HG02610 (cell line): ENCODE measurements around the gene PRDM5.

ENCODE experiments used
- ATAC-seq: cut with Tn5 transposase; IDR thresholded peaks from one replicate; pipeline ENCODE4 v1.9.1; 2021; ENCODE audit warnings: mild to moderate bottlenecking, moderate library complexity; ENCODE audit not compliant: unreplicated experiment

PRDM5 gene

DNA sequence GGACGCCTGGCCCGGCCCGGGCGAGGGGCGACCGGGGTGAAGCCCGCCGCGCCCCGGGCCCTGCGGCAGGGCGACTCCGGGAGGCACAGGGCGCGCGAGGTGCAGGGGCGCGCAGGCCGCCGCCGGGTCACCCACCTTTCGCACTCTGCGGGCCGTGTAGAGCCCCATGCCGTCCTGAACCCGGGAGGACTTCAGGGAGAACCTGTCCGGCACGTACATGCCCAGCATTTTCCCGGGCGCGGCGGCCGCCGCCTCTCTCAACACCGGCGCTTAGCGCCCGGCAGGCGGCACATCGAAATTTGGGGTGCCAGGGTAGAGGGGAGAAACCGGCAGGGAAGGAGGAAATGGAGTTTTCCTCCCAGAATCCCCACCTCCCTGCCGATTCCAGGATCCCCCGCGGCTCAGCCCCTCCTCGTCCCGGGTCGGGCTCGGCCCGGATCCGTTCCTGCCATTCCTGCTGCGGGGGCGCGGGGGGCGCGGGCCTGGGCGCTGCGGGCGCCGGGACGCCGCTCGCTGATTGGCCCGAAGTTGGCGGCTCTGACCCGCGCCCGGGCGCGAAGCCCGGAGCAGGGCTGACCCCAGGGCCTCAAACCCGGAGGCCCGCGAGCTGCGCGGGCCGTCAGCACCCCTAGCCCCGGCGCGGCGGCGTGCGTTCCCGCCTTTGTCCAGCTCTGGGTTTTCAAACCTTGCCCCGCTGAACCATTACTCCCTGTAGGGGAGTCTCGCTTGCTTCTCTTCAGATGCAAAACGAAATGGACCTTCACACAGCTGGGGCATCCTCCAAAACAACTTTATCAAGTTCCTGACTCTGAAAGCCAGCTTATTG lies at the start of gene PRDM5:
PRDM5 (minus strand) TSS at position 346 of the 826 bp plus-strand sequence; CDS start at position 228, 118 bp downstream.
- peak; percentile 33 for ATAC-seq

DNA sequence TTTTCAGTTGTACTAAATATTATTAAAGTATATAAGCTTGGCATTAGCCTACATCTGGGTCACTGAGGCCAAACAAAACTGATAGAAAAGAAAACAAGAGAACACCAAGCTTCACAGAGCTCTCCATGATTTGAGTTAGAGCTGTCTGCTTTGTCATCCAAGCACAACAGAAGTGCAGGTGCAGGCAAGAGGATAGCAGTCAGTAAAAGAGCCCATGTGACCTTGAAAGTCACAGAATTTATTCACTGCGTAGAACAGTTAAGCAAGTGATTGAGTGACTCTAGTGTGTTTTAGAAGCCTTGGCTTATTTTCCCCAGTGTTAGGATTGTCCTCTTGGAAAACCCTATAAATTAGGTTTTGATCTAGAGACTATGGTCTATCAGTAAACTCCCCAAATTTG lies 49.4 kb upstream of the PRDM5 start:
- ATAC-seq, result no peak

DNA sequence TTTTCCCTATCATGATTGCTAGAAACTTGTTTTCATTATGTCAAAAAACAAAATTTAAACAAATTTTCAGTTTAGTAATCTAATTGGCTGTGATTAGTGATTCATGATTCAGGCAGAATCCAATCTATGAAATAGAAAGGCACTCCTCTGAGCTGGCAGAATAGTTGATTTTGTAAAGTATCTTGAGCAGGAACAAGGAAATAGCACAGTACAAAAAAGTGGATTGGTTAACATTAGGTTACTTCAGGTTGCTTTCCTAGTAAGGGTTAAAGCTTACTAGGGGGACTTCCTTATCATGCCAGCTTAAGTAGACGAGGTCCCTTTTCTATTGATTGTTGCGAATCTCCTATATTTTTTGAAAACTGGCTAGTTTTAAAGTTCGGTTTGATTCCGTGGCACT lies 43.4 kb upstream of the PRDM5 start:
- no peak for ATAC-seq

DNA sequence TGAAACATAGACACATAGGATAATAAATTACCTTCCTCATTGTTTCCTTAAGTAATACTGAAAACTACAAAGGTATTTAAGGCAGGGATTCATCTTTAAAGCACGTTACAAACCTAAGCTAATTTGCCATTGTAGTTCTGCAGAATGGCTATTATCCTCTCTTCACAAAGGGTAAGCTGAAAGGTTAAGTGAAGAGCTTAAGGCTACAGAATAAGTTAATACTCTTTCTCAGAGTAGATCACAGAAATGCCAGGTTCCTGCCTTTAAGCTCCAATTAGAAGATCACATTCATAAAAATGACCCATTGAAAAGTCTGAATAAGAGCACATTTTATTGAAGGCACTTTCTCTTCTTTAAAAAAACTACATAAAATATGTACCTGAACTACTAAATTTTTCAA lies 42.1 kb upstream of the PRDM5 start:
- no peak for ATAC-seq

DNA sequence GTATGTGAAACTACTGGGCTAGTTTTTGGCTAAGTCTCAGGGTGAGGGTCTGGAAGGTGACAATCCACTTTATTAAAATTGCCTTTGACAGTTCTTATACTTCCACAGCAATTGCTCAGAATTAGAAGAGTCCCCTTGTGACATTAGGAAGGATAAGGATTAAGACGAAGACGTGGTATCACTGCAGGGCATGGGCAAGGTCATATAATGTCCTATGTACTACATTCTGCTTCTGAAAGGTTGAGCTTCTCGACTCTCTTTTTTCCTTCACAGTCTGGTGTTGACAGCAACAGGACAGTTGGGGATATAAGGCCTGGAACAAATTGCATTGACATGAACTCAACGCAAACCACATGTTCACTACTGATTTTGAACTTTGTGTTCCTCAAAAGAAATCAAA lies 40.9 kb upstream of the PRDM5 start:
- no peak for ATAC-seq

DNA sequence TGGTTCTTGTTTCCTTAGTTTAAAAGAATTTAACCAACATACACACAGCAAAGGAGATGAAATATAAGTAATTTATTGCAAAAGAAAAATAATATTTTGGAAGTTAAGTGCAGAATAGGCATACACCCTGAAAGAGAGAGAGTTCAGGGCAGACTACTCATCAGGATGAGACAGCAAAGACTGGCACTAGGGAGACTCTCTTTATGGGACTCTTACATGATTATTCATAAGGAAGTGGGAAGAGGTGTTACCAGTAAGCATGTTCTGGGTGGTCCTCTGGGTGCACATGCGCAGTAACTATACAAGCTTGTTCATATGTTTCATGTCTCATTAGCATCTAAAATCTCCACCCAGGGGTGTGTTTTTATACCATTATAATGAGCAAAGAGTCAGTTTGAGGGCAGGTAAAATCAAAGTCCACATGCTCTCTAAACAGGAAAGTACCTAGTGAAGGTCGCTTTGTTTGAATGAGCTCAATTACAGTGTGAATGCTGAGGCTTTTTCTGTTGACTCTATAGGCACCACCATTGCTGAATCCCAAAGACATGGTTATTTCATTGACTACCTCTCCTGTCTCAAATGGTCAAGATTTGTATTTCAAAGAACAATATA lies 38.2 kb upstream of the PRDM5 start:
- no peak for ATAC-seq

DNA sequence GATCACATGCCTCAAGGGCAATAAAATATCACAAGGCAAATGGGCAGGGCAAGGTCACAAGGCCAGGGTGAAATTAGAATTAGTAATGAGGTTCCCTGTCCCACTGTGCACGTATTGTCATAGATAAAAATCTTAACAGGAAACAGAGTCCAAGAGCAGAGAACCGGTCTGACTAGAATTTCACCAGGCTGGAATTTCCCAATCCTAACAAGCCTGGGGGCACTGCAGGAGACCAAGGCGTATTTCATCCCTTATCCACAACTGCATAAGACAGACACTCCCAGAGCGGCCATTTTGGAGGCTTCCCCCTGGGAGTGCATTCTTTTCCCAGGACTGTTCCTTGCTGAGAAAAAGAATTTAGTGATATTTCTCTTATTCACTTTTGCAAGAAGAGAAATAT lies 25.9 kb upstream of the PRDM5 start:
- no peak for ATAC-seq

DNA sequence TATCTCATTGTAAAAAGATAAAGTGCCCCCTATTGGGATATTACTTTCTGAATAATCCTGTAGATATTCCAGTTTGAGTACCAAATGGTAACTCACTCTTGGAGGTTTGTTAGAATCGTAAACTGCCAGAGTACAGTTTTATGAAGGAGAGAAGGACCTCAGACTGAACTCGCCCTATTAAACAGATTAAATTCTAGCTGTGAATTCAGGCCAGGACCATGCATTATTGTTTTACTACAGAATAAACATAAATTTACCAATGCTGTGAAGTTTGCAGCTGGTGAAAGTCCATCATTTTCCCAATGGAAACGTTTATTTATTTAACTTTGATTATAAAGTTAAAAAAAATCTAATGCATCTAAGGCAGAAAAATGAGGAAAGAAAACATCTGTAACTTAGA lies 20.2 kb upstream of the PRDM5 start:
- no peak for ATAC-seq

DNA sequence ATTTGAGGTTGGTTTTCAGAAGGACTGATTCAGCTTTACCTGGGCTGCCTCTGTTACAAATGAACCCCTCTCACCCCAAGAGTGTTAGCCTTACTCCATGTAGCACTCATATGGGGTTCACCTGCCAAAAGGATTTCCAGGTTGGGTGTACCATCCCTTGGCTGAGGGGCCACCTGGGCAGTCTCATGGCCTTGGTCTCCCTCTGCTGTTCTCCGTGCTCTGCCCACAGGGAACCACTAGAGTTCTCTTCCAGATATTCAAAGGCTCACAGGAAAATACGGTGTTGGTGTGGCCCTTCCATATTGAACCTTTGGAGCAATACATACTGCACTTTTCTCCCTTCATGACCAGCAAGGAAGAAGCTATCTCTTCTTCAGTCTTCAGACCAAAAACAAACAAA lies 18.0 kb upstream of the PRDM5 start:
- ATAC-seq, result no peak

DNA sequence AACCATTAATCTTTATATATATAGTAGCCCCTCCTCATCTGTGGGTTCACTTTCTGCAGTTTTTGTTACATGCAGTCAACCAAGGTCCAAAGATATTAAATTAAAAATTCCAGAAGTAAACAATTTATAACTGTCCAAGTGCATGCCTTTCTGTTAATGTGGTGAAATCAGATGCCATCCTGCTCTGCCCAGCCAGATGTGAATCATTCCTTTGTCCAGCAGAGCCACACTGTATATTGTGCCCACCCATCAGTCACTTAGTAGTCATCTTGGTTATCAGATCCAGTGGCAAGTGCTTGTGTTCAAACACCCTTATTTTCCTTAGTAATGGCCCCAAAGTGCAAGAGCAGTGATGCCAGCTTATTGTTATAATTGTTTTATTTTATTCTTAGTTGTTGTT lies 17.2 kb upstream of the PRDM5 start:
- ATAC-seq, result no peak

DNA sequence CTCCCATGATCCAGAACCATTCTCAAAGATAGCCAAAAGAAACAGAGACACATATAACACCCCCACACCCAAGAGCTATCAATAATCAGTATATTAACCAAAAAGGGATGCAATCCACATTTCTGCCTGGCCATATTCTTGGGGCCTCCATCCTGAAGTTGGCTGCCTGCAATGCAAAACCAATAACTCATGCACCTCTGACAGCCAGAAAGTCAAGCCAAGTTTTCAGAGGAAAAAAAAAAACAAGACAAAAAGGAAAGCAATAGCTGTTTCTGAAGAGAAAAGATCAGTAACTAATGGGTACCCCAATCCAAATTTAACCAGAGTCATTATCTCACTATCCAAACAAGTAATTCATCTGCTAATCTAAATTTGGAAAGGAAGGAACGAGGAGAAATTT lies 7.3 kb upstream of the PRDM5 start:
- no peak for ATAC-seq

DNA sequence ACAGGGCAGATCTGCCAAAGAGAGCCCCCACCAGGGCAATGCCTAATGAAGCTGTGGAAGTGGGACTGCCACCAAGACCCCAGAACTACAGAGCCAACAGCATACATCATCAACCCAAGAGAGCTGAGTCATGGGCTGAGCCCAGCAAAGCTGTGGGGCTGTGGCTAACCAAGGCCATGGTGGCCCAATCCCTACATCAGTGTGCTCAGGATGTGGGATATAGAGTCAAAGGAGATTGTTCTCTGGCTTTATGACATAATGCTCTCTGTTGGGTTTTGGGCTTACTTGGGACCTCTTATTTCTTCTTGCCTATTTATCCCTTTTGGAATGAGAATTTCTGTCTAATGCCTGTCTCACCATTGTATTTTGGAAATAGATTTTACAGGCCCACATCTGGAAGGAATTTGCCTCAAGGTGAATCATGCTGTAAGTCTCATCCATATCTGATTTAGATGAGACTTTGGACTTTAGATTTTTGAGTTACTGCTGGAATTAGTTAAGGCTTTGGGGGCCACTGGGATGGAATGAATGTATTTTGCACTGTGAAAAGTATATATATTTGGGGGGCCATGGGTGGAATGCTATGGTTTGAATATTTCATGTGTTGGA lies 5.4 kb upstream of the PRDM5 start:
- ATAC-seq, result no peak

DNA sequence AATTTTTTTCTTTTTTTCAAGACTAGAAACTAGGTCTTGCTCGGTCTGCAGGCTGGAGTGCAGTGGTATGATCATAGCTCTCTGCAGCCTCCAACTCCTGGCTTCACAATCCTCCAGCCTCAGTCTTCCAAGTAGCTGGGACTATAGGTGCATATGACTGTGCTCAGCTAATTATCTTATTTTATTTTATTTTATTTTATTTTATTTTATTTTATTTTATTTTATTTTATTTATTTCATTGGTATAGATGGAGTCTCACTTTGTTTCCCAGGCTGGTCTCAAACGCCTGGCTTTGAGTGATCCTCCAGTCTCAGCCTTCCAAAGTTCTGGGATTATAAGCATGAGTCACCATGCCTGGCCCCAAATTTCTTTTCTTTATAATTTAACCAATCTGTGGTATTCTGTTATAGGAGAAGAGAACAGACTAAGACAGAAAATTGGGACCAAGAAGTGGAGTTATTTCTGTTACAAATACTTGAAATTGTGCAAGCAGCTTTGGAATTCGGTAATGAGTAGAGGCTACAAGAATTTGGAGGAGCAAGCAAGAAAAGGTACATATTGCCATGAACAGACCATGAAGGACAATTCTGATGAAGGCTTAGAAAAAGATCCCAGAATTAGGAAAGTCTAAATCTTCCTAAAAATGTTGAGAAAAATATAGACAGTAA lies 4.0 kb upstream of the PRDM5 start:
- no peak for ATAC-seq

DNA sequence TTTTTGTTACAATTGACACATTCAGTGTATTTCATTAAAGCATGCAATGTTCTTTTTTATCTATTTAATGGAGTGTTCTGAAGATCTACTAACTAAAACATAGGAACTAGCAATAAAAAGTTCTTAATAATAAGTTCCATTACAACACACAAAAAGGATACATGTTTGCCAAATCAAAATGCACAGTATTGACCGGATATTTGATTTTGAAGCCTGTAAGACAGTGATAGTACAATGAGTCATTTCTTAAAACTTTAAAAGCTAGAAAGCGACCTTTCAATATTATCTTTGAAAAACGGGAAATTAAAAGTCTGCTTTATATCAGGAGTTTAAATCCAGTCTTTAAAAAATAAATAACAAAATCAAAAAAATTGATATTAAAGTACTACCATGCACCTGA lies 2.4 kb upstream of the PRDM5 start:
- no peak for ATAC-seq

DNA sequence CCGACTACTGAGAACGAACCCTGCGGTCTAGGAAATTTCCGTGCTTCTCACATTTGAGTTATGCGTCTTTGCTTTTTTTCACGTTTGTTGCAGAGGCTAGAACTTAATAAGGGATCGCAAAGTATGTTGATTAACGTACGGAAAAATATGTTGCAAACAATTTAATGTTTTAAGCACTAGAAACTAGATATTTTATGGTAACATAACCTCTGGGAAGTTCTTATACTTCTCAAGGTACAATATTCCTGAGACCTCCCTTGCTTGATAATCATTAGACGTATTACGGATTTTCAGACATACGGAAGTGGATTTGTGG lies 639 bp upstream of the PRDM5 start:
- peak; percentile 7 for ATAC-seq

DNA sequence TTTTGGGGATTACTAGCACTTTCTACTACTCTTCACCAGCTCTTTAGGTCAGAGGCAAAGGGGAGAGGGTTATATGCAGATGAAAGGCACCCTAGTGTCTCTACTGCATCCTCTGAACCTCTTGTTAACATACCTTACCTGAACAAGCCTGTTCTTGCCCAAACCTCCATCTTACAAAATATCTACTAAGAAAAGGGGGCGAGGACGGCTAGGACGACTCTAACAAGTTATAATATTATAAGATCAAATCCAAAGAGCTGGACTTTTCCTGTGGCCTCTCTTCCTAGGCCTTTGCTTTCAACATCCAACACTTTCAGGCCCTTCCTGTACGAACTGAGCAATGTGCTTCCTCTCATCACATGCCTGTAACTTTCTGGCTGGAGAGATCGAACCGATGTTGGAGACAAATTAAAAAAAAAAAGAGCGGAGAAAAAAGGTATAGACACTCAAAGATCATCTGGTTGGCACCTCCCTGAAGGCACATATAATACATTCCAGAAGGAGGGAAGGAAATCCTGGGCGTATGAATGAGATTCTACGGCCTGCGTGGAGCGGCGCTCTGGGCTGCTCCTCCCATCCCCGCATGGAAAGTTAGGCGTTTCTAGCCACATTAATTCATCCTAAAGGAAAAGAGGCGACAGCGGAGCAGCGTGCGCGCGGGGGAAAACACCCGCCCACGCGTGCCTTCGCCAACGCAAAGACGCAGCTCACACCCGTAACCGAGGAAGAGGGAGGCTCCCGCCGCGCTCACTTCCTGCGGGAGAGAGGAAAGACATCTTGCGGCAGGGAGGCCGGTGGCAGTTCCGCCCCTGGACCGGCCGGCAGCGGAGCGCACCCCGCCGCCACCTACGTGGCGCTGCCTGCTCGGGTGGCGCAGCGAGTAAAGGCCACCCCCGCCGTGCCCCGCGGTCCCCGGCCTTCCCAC lies 808 bp downstream of the PRDM5 start:
- ATAC-seq, result peak; percentile 35

DNA sequence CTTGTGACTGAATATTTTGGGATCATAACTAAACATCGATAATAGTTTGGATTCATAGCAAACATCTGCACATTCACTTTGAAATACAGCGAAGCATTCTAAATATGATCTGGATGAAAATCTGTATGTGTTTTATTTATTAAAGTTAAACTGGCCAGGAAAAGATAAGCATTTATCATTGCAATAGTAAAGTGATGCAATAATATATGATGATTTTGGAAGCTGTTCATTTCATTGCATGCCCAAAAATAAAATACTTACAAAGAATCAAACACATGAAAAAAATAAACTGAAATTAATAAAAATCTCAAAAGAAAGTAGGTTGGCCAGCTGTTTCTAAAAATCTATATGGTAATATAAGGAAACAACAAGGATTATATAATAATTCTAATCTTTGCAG lies 1.9 kb downstream of the PRDM5 start:
- no peak for ATAC-seq

DNA sequence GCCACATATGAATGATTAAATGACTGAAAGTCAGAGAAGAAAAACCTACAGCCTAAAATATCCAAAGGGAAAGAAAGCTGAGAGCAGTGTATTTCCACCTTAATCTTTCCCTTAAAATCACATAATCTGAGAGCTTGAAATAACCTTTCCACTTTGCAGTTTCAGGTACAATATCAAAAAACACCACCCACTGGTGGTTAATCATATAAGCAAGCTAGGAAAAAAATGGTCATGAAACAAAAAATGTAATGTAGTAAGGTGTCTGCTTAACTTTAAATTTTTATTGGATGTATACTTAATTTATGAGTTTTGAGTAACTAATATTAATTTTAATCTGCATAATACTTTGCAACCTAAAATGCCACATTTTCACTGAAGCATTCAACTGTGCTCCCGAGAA lies 3.2 kb downstream of the PRDM5 start:
- no peak for ATAC-seq

DNA sequence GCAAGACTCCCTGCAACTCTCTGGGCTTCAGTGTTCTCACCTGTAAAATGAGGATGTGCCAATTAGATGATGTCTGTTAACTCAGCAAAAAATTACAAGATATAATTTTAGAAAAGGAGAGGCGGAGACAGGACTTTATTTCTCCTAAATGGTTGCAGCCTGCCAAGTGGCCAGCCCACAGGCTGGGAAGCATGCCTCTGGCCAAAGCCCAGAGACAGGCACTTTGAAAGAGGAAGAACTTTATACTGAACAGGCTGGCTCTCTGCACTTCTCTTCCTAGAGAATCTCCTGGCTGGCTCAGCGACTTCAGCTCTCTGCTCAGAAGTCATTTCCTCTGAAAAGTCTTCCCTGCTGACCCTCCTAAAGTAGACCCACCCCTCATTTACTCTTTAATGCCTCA lies 3.7 kb downstream of the PRDM5 start:
- ATAC-seq, result no peak

DNA sequence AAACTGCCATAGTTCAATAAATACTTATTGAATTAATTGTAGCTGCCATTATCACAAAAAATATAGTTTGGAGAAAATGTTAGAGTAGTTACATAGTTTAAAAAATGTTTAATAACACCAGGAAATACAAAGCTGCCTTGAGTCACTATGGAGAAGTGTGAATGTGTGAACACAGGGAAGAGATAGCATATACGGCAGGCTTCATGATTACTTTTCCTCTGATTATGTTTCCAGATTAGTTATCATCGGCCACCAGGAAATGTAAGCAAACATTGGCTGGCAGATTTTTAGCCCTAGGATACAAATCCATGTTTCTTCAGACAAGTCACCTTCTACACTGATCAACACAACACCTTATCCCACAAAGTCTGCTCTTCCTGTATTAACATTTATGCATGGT lies 4.4 kb downstream of the PRDM5 start:
- no peak for ATAC-seq

DNA sequence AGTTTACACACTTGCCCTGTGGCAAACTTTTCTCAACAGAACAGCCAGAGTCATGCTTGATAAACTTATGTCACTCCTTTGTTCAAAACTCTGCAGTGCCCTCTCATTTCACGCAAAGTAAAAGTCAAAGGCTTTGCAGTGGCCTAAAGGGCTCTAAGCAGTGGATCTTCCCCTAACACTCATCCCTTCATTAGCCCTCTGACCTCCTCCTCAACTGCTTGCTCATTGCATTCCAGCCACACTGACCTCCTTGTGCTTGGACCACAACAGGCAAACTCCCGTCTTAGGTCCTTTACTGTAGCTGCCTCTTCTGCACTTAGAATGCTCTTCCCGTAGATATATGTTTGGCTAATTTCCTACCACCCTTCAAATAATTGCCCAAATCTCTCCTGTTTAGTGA lies 5.6 kb downstream of the PRDM5 start:
- no peak for ATAC-seq
